Measurements from ENCODE around the gene CFAP74.
"Not testable (repeated sequence)": the region's sequence is repeated elsewhere in the genome, so short reads cannot be mapped to it uniquely, and the experiment has no call there.

CFAP74 gene

GRCh38 chr1:1946540-1946939 lies 57.0 kb downstream of the CFAP74 start:
- no peak for DNase-seq

GRCh38 chr1:1945782-1946393 lies 57.7 kb downstream of the CFAP74 start:
- no peak for DNase-seq

GRCh38 chr1:1943834-1944570 lies 59.6 kb downstream of the CFAP74 start:
- no peak for DNase-seq

GRCh38 chr1:1942753-1943656 lies 60.6 kb downstream of the CFAP74 start:
- no peak for DNase-seq

- no peak for DNase-seq
Observed at GRCh38 chr1:1941868-1942752, 61.5 kb downstream of the CFAP74 start.

- DNase-seq: no peak
Observed at GRCh38 chr1:1941211-1941841, 62.3 kb downstream of the CFAP74 start.

- no peak for DNase-seq
Observed at GRCh38 chr1:1940123-1940425, 63.5 kb downstream of the CFAP74 start.

- no peak for DNase-seq
Observed at GRCh38 chr1:1939296-1940122, 64.1 kb downstream of the CFAP74 start.

GRCh38 chr1:1938613-1939295 lies 64.8 kb downstream of the CFAP74 start:
- no peak for DNase-seq

GRCh38 chr1:1938276-1938573 lies 65.4 kb downstream of the CFAP74 start:
- DNase-seq: no peak

GRCh38 chr1:1937549-1938275 lies 65.9 kb downstream of the CFAP74 start:
- no peak for DNase-seq

- no peak for DNase-seq
Observed at GRCh38 chr1:1937061-1937460, 66.5 kb downstream of the CFAP74 start.

- DNase-seq: not testable (repeated sequence)
Observed at GRCh38 chr1:1934848-1935247, 68.7 kb downstream of the CFAP74 start.

- DNase-seq: no peak
Observed at GRCh38 chr1:1929639-1930545, 73.7 kb downstream of the CFAP74 start.

GRCh38 chr1:1929102-1929638 lies 74.4 kb downstream of the CFAP74 start:
- no peak for DNase-seq

- no peak for DNase-seq
Observed at GRCh38 chr1:1928231-1929101, 75.1 kb downstream of the CFAP74 start.

- no peak for DNase-seq
Observed at GRCh38 chr1:1927751-1928150, 75.8 kb downstream of the CFAP74 start.
